KOPT-K1 (cell line): ENCODE results near the gene ACER3.
"Not testable (repeated sequence)": the region's sequence is repeated elsewhere in the genome, so short reads cannot be mapped to it uniquely, and the experiment has no call there.

Experiments
- H3K27ac ChIP-seq: fragments of 200-600 bp; sonication (generic); 2 replicates; pipeline ENCODE4 v1.5.1; 2016; ENCODE audit warnings: antibody characterized with exemption, mild to moderate bottlenecking, low read depth, low read length; ENCODE audit not compliant: poor library complexity, severe bottlenecking
- H3K36me3 ChIP-seq: fragments of 200-600 bp; sonication (generic); 2 replicates; pipeline ENCODE4 v1.5.1; 2017; ENCODE audit warnings: antibody characterized with exemption, mild to moderate bottlenecking, low read length, moderate library complexity; ENCODE audit not compliant: insufficient read depth
- H3K9me3 ChIP-seq: fragments of 200-600 bp; sonication (generic); 2 replicates; pipeline ENCODE4 v1.5.1; 2017; ENCODE audit warnings: antibody characterized with exemption, low read length, mild to moderate bottlenecking; ENCODE audit not compliant: insufficient read depth, poor library complexity, severe bottlenecking

ACER3 gene

GRCh38 chr11:76916712-76917111, 56.0 kb downstream of the ACER3 start:
- H3K27ac ChIP-seq = no peak overlapping the region
- H3K36me3 ChIP-seq = no peaks in the 10 kb centered on the region
- H3K9me3 ChIP-seq = no peaks in the 10 kb centered on the region

- Histone ChIP-seq H3K36me3 (no peaks in the 10 kb centered on the region), H3K27ac (no peak overlapping the region), H3K9me3 (no peaks in the 10 kb centered on the region)
Measured at GRCh38 chr11:76918941-76919386, 58.2 kb downstream of the ACER3 start.

GRCh38 chr11:76919467-76919866, 58.7 kb downstream of the ACER3 start:
- Histone ChIP-seq H3K27ac (no peak overlapping the region), H3K36me3 (no peaks in the 10 kb centered on the region), H3K9me3 (no peaks in the 10 kb centered on the region)

- H3K36me3 ChIP-seq = no peaks in the 10 kb centered on the region
- no peak overlapping the region for H3K27ac ChIP-seq
- H3K9me3 ChIP-seq = no peaks in the 10 kb centered on the region
Measured at GRCh38 chr11:76919887-76920746, 59.4 kb downstream of the ACER3 start.

GRCh38 chr11:76927160-76927559, 66.4 kb downstream of the ACER3 start:
- Histone ChIP-seq H3K27ac (no peak overlapping the region), H3K9me3 (no peaks in the 10 kb centered on the region), H3K36me3 (no peaks in the 10 kb centered on the region)

GRCh38 chr11:76935042-76935441, 74.3 kb downstream of the ACER3 start:
- H3K27ac ChIP-seq = no peak overlapping the region
- peaks cover 16% of the 10 kb centered on the region for H3K9me3 ChIP-seq
- no peaks in the 10 kb centered on the region for H3K36me3 ChIP-seq

GRCh38 chr11:76939219-76939631, 78.5 kb downstream of the ACER3 start:
- peaks cover 25% of the 10 kb centered on the region for H3K9me3 ChIP-seq
- no peak overlapping the region for H3K27ac ChIP-seq
- H3K36me3 ChIP-seq = no peaks in the 10 kb centered on the region

GRCh38 chr11:76944225-76944624, 83.5 kb downstream of the ACER3 start:
- Histone ChIP-seq H3K27ac (no peak overlapping the region), H3K36me3 (no peaks in the 10 kb centered on the region), H3K9me3 (peaks cover 19% of the 10 kb centered on the region)

- Histone ChIP-seq H3K36me3 (no peaks in the 10 kb centered on the region), H3K27ac (no peak overlapping the region)
Measured at GRCh38 chr11:76946223-76946622, 85.5 kb downstream of the ACER3 start.

GRCh38 chr11:76947190-76947589, 86.5 kb downstream of the ACER3 start:
- H3K9me3 ChIP-seq = peaks cover 19% of the 10 kb centered on the region
- H3K36me3 ChIP-seq = no peaks in the 10 kb centered on the region
- H3K27ac ChIP-seq = no peak overlapping the region

More at GRCh38 chr11:76946223-76946622, 85.5 kb downstream of the ACER3 start:
- peaks cover 19% of the 10 kb centered on the region for H3K9me3 ChIP-seq

GRCh38 chr11:76947800-76948199, 87.1 kb downstream of the ACER3 start:
- Histone ChIP-seq H3K27ac (no peak overlapping the region), H3K9me3 (peaks cover 19% of the 10 kb centered on the region), H3K36me3 (no peaks in the 10 kb centered on the region)

- Histone ChIP-seq H3K36me3 (no peaks in the 10 kb centered on the region), H3K9me3 (no peaks in the 10 kb centered on the region), H3K27ac (no peak overlapping the region)
Measured at GRCh38 chr11:76955459-76956114, 94.9 kb downstream of the ACER3 start.

GRCh38 chr11:76962583-76963416, 102.1 kb downstream of the ACER3 start:
- Histone ChIP-seq H3K36me3 (no peaks in the 10 kb centered on the region), H3K27ac (peak overlapping the region; percentile 46), H3K9me3 (no peaks in the 10 kb centered on the region)

GRCh38 chr11:76963417-76964168, 102.9 kb downstream of the ACER3 start:
- peak overlapping the region; percentile 46 for H3K27ac ChIP-seq

More at GRCh38 chr11:76963417-76964168, 102.9 kb downstream of the ACER3 start:
- not testable (repeated sequence) for H3K9me3 ChIP-seq, H3K36me3 ChIP-seq
